ENCODE results near the gene CACNA1G.

The CACNA1G gene

GRCh38 chr17:50529849-50530248 is 30.7 kb upstream of the CACNA1G start:
- no peaks in the 10 kb centered on the region for H3K4me1 ChIP-seq (ENCODE audit: control insufficient read depth, low read length)

GRCh38 chr17:50531428-50532025 is 29.0 kb upstream of the CACNA1G start:
- H4K20me1 ChIP-seq (ENCODE audit: control insufficient read depth, insufficient read depth, low read depth, low read length) = no peaks in the 10 kb centered on the region
- H3K4me1 ChIP-seq (ENCODE audit: control insufficient read depth, low read length) = no peaks in the 10 kb centered on the region
- no peaks in the 10 kb centered on the region for H3K36me3 ChIP-seq (ENCODE audit: control insufficient read depth, low read length)
- no peak for TF ChIP-seq EZH2phosphoT487 (IDR thresholded peaks at IDR 0.05; ENCODE audit: borderline replicate concordance, low read length)
- TF ChIP-seq, protein P1, sequence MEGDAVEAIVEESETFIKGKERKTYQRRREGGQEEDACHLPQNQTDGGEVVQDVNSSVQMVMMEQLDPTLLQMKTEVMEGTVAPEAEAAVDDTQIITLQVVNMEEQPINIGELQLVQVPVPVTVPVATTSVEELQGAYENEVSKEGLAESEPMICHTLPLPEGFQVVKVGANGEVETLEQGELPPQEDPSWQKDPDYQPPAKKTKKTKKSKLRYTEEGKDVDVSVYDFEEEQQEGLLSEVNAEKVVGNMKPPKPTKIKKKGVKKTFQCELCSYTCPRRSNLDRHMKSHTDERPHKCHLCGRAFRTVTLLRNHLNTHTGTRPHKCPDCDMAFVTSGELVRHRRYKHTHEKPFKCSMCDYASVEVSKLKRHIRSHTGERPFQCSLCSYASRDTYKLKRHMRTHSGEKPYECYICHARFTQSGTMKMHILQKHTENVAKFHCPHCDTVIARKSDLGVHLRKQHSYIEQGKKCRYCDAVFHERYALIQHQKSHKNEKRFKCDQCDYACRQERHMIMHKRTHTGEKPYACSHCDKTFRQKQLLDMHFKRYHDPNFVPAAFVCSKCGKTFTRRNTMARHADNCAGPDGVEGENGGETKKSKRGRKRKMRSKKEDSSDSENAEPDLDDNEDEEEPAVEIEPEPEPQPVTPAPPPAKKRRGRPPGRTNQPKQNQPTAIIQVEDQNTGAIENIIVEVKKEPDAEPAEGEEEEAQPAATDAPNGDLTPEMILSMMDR (IDR thresholded peaks at IDR 0.05; ENCODE audit: low read depth, low read length, poor library complexity, severe bottlenecking) = no peak
- H3K27ac ChIP-seq (ENCODE audit: low read depth, low read length) = no peak overlapping the region
- no peaks in the 10 kb centered on the region for H3K9me2 ChIP-seq (replicated peaks; ENCODE audit: control insufficient read depth, low read length)
- peaks cover 40% of the 10 kb centered on the region for H3K27me3 ChIP-seq (ENCODE audit: control insufficient read depth, low read length)
- H3K79me2 ChIP-seq (ENCODE audit: control insufficient read depth, low read length) = no peaks in the 10 kb centered on the region
- H3K4me3 ChIP-seq (ENCODE audit: low read length) = no peak overlapping the region
- no peaks in the 10 kb centered on the region for H3F3A ChIP-seq (ENCODE audit: control insufficient read depth, insufficient read depth)
- no peaks in the 10 kb centered on the region for H3K9me3 ChIP-seq (ENCODE audit: control insufficient read depth, insufficient read depth, low read length)
- H3K4me2 ChIP-seq (ENCODE audit: low read length) = no peak overlapping the region

More at GRCh38 chr17:50529849-50530248, 30.7 kb upstream of the CACNA1G start:
- Histone ChIP-seq H3K4me2 (ENCODE audit: low read length) (no peak overlapping the region), H3K27me3 (ENCODE audit: control insufficient read depth, low read length) (peaks cover 37% of the 10 kb centered on the region), H3K79me2 (ENCODE audit: control insufficient read depth, low read length) (no peaks in the 10 kb centered on the region), H3K4me3 (ENCODE audit: low read length) (no peak overlapping the region), H3K9me2 (replicated peaks; ENCODE audit: control insufficient read depth, low read length) (no peaks in the 10 kb centered on the region), H3K27ac (ENCODE audit: low read depth, low read length) (no peak overlapping the region), H3K36me3 (ENCODE audit: control insufficient read depth, low read length) (no peaks in the 10 kb centered on the region), H3F3A (ENCODE audit: control insufficient read depth, insufficient read depth) (no peaks in the 10 kb centered on the region), H4K20me1 (ENCODE audit: control insufficient read depth, insufficient read depth, low read depth, low read length) (no peaks in the 10 kb centered on the region), H3K9me3 (ENCODE audit: control insufficient read depth, insufficient read depth, low read length) (no peaks in the 10 kb centered on the region)
- TF ChIP-seq EZH2phosphoT487 (IDR thresholded peaks at IDR 0.05; ENCODE audit: borderline replicate concordance, low read length) = no peak
- TF ChIP-seq, protein P1 (IDR thresholded peaks at IDR 0.05; ENCODE audit: low read depth, low read length, poor library complexity, severe bottlenecking) = no peak

GRCh38 chr17:50532452-50533024 is 28.0 kb upstream of the CACNA1G start, which contains the start of gene EPN3:
EPN3 (plus strand) TSS chr17:50532735; CDS start chr17:50536557, 3,822 bp downstream.
- peaks cover 40% of the 10 kb centered on the region for H3K27me3 ChIP-seq (ENCODE audit: control insufficient read depth, low read length)

More at GRCh38 chr17:50532452-50533024, 28.0 kb upstream of the CACNA1G start, which contains the start of gene EPN3:
- Histone ChIP-seq H3K4me1 (ENCODE audit: control insufficient read depth, low read length) (no peaks in the 10 kb centered on the region), H3K79me2 (ENCODE audit: control insufficient read depth, low read length) (no peaks in the 10 kb centered on the region), H3K4me2 (ENCODE audit: low read length) (no peak within 1 kb of the TSS), H3K4me3 (ENCODE audit: low read length) (no peak within 1 kb of the TSS), H3K9me3 (ENCODE audit: control insufficient read depth, insufficient read depth, low read length) (no peaks in the 10 kb centered on the region), H3F3A (ENCODE audit: control insufficient read depth, insufficient read depth) (no peaks in the 10 kb centered on the region), H3K36me3 (ENCODE audit: control insufficient read depth, low read length) (no peaks in the 10 kb centered on the region), H4K20me1 (ENCODE audit: control insufficient read depth, insufficient read depth, low read depth, low read length) (no peaks in the 10 kb centered on the region), H3K27ac (ENCODE audit: low read depth, low read length) (no peak within 1 kb of the TSS), H3K9me2 (replicated peaks; ENCODE audit: control insufficient read depth, low read length) (no peaks in the 10 kb centered on the region)
- TF ChIP-seq EZH2phosphoT487 (IDR thresholded peaks at IDR 0.05; ENCODE audit: borderline replicate concordance, low read length) = no peak
- TF ChIP-seq, protein P1 (IDR thresholded peaks at IDR 0.05; ENCODE audit: low read depth, low read length, poor library complexity, severe bottlenecking) = no peak
